Sigmoid colon (tissue), 4 donors: ENCODE measurements around the gene GRIN2A.

Experiments
- CTCF ChIP-seq, 4 experiments: fragments of 450-650 bp in 3 of 4; fragments of 200-600 bp in 1 of 4; IDR thresholded peaks; one replicate each; pipeline ENCODE4 v1.5.1; 2016 to 2019; ENCODE audit warnings: antibody characterized with exemption in 4 of 4, mild to moderate bottlenecking in 3 of 4, moderate library complexity in 2 of 4
- EP300 ChIP-seq, 4 donors: sonication (generic); formaldehyde crosslinking; IDR thresholded peaks; one replicate each; pipeline ENCODE4 v1.6.1; 2017; ENCODE audit warnings: antibody characterized with exemption in 4 of 4
- POLR2A ChIP-seq, 2 donors: fragments of 450-650 bp; IDR thresholded peaks; one replicate each; pipeline ENCODE4 v1.6.1; 2016; ENCODE audit warnings: antibody characterized with exemption in 2 of 2, mild to moderate bottlenecking in 2 of 2, moderate library complexity in 2 of 2
- POLR2AphosphoS5 ChIP-seq, 4 donors: sonication (generic); formaldehyde crosslinking; IDR thresholded peaks; one replicate each; pipeline ENCODE4 v1.6.1; 2017; ENCODE audit warnings: antibody characterized with exemption in 4 of 4

DNA sequence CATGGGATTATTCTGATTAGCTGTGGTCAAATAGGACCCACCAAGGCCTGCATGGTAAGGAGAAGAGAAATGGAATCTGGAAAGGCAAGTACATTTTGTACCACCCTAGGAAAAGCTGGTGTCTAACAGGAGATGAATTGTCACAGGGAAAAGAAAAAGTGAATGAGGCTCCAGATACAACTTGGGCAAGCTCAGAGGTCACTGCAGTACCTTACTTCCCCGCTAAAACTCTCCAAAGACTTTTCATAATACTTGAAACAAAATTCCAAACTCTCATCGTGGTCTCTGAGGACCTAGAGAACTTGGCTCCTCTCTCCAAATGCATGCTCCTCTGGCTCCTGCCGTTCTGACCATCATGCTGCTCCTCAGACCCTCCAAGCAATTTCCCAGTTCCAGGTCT, 262.8 kb downstream of the GRIN2A start:
- TF ChIP-seq POLR2A (IDR thresholded peaks at IDR 0.05) = no peak
- TF ChIP-seq EP300 (IDR thresholded peaks at IDR 0.05) = no peak
- no peak for TF ChIP-seq POLR2AphosphoS5 (IDR thresholded peaks at IDR 0.05)
- TF ChIP-seq CTCF (IDR thresholded peaks at IDR 0.05) = no peak
